ENCODE results near the gene TCF7L2. TPM values are rescaled to one million over a fixed set of nuclear protein-coding genes. Genes with fewer than 3 reads are reported as not detected.

TCF7L2 gene
- polyA plus RNA-seq, 1 donor from 2014 or later, result 1.7 TPM

DNA sequence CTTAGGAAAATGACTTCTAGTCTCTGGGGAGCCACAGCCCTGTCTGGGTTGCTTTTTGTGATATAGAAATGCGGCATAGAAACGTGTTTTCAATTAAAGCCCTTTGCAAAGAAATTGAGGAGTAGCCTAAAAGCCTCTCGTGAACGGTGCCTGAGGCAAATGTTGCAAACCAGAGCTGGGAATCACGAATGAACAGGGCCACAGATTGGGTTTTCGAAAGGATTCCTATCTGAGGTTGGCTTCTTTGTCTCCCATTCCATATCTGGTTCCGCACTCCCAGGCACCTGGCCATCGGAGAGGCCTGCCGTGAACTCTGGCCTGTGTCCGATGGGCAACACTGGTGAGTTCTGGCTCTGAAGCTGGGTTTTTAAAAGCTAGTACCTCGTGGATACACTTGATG, 221.6 kb downstream of the TCF7L2 start:
- H3K9me3 ChIP-seq (ENCODE audit: low read length), result no peaks in the 10 kb centered on the region
- H3K27me3 ChIP-seq (ENCODE audit: insufficient read depth, low read depth, low read length), result no peaks in the 10 kb centered on the region
- H3K9me2 ChIP-seq (ENCODE audit: insufficient read depth, low read length), result no peaks in the 10 kb centered on the region
- no peak overlapping the region for H2AFZ ChIP-seq (ENCODE audit: low read depth, low read length)
- no peaks in the 10 kb centered on the region for H4K20me1 ChIP-seq (ENCODE audit: insufficient read depth)
- no peak overlapping the region for H3K4me3 ChIP-seq (ENCODE audit: low read length)
- no peak overlapping the region for H3K27ac ChIP-seq (ENCODE audit: low read length)
- TF ChIP-seq, protein P1, sequence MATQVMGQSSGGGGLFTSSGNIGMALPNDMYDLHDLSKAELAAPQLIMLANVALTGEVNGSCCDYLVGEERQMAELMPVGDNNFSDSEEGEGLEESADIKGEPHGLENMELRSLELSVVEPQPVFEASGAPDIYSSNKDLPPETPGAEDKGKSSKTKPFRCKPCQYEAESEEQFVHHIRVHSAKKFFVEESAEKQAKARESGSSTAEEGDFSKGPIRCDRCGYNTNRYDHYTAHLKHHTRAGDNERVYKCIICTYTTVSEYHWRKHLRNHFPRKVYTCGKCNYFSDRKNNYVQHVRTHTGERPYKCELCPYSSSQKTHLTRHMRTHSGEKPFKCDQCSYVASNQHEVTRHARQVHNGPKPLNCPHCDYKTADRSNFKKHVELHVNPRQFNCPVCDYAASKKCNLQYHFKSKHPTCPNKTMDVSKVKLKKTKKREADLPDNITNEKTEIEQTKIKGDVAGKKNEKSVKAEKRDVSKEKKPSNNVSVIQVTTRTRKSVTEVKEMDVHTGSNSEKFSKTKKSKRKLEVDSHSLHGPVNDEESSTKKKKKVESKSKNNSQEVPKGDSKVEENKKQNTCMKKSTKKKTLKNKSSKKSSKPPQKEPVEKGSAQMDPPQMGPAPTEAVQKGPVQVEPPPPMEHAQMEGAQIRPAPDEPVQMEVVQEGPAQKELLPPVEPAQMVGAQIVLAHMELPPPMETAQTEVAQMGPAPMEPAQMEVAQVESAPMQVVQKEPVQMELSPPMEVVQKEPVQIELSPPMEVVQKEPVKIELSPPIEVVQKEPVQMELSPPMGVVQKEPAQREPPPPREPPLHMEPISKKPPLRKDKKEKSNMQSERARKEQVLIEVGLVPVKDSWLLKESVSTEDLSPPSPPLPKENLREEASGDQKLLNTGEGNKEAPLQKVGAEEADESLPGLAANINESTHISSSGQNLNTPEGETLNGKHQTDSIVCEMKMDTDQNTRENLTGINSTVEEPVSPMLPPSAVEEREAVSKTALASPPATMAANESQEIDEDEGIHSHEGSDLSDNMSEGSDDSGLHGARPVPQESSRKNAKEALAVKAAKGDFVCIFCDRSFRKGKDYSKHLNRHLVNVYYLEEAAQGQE (IDR thresholded peaks at IDR 0.05; ENCODE audit: borderline replicate concordance), result no peak
- TF ChIP-seq RAD21 (conservative IDR thresholded peaks at IDR 0.05) (no peak), EZH2 (IDR thresholded peaks at IDR 0.05; ENCODE audit: borderline replicate concordance, insufficient read depth, low read length, poor library complexity, severe bottlenecking) (no peak), EP300 (conservative IDR thresholded peaks at IDR 0.05; ENCODE audit: poor library complexity, severe bottlenecking) (no peak), TAF1 (IDR thresholded peaks at IDR 0.05; ENCODE audit: low read depth) (no peak), POLR2AphosphoS5 (IDR thresholded peaks at IDR 0.05) (no peak), SMC3 (conservative IDR thresholded peaks at IDR 0.05; ENCODE audit: poor library complexity) (no peak), MXI1 (conservative IDR thresholded peaks at IDR 0.05; ENCODE audit: poor library complexity, severe bottlenecking) (no peak)
- TF ChIP-seq, protein P2, sequence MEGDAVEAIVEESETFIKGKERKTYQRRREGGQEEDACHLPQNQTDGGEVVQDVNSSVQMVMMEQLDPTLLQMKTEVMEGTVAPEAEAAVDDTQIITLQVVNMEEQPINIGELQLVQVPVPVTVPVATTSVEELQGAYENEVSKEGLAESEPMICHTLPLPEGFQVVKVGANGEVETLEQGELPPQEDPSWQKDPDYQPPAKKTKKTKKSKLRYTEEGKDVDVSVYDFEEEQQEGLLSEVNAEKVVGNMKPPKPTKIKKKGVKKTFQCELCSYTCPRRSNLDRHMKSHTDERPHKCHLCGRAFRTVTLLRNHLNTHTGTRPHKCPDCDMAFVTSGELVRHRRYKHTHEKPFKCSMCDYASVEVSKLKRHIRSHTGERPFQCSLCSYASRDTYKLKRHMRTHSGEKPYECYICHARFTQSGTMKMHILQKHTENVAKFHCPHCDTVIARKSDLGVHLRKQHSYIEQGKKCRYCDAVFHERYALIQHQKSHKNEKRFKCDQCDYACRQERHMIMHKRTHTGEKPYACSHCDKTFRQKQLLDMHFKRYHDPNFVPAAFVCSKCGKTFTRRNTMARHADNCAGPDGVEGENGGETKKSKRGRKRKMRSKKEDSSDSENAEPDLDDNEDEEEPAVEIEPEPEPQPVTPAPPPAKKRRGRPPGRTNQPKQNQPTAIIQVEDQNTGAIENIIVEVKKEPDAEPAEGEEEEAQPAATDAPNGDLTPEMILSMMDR (IDR thresholded peaks at IDR 0.05; ENCODE audit: poor library complexity, severe bottlenecking), result no peak
- H3F3A ChIP-seq (ENCODE audit: insufficient read depth, low read length, poor library complexity, severe bottlenecking), result no peaks in the 10 kb centered on the region
- H3K4me2 ChIP-seq (ENCODE audit: low read length), result no peak overlapping the region
- H3K9ac ChIP-seq (ENCODE audit: low read length), result no peak overlapping the region
- H3K36me3 ChIP-seq (ENCODE audit: insufficient read depth, low read length), result no peaks in the 10 kb centered on the region
- H3K79me2 ChIP-seq (replicated peaks; ENCODE audit: insufficient read depth, low read length), result no peaks in the 10 kb centered on the region

DNA sequence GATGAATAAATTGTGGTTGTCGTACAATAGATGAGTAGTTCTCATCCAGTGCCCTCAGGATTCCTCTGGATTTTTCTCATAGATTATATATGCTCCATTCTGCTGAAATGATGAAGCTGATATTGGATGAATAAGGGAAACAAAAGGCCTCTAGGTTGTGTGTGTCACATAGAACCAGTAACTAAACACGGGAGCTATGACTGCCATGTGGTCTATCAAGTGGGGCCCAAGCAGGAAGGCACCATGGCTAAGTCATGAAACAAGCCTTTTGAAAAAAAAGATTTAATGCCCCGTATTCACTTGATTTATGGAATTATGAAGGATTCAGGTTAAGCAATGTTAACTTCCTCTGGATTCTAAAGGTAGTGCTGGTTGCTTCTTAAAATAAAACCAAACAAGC, 225.1 kb downstream of the TCF7L2 start:
- Histone ChIP-seq H3F3A (ENCODE audit: insufficient read depth, low read length, poor library complexity, severe bottlenecking) (no peaks in the 10 kb centered on the region), H3K9ac (ENCODE audit: low read length) (no peak overlapping the region), H2AFZ (ENCODE audit: low read depth, low read length) (no peak overlapping the region), H3K79me2 (replicated peaks; ENCODE audit: insufficient read depth, low read length) (no peaks in the 10 kb centered on the region), H4K20me1 (ENCODE audit: insufficient read depth) (no peaks in the 10 kb centered on the region), H3K4me2 (ENCODE audit: low read length) (no peak overlapping the region), H3K27ac (ENCODE audit: low read length) (no peak overlapping the region), H3K9me3 (ENCODE audit: low read length) (no peaks in the 10 kb centered on the region), H3K4me3 (ENCODE audit: low read length) (no peak overlapping the region), H3K27me3 (ENCODE audit: insufficient read depth, low read depth, low read length) (no peaks in the 10 kb centered on the region), H3K36me3 (ENCODE audit: insufficient read depth, low read length) (no peaks in the 10 kb centered on the region), H3K9me2 (ENCODE audit: insufficient read depth, low read length) (no peaks in the 10 kb centered on the region)
- TF ChIP-seq, protein P1 (IDR thresholded peaks at IDR 0.05; ENCODE audit: borderline replicate concordance), result no peak
- TF ChIP-seq TAF1 (IDR thresholded peaks at IDR 0.05; ENCODE audit: low read depth) (no peak), MXI1 (conservative IDR thresholded peaks at IDR 0.05; ENCODE audit: poor library complexity, severe bottlenecking) (no peak), POLR2AphosphoS5 (IDR thresholded peaks at IDR 0.05) (no peak), EP300 (conservative IDR thresholded peaks at IDR 0.05; ENCODE audit: poor library complexity, severe bottlenecking) (no peak), RAD21 (conservative IDR thresholded peaks at IDR 0.05) (no peak)
- TF ChIP-seq, protein P2 (IDR thresholded peaks at IDR 0.05; ENCODE audit: poor library complexity, severe bottlenecking), result no peak
